ENCODE measurements around the gene GPRIN1. TPM values are rescaled to one million over a fixed set of nuclear protein-coding genes. Genes with fewer than 3 reads are reported as not detected.

GPRIN1 gene
- total RNA-seq, 6 experiments from 2014 or later, result 0.05 to 0.99 (median 0.30) TPM

DNA sequence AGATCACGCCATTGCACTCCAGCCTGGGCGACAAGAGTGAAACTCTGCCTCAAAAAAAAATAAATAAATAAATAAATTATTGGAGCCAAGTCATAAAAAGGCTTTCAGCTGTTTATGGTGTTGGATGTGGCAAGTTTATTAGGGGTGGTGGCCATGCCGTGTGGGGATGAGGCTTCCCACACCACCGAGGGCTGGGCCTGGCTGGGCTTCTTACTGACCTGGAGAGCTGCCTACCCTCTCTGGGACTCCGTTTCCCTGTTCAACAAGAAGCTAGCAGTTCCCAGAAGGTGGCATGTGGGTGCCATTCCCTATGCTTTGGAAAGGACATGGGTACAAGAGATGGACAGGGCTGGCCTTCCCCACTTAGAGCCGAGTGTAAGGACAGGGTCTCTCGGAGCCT, 22.6 kb downstream of the GPRIN1 start:
- intact Hi-C loops (cut with DNase I), result no loop called here
- 92% methylated on average over 6 of the region's 7 CpGs for WGBS (ENCODE audit: insufficient coverage, low coverage, low lambda C conversion rate, missing lambda C conversion rate)
- H3K36me3 ChIP-seq, result no peaks in the 10 kb centered on the region
- no peak for ATAC-seq
- TF ChIP-seq POLR2A (IDR thresholded peaks at IDR 0.05), result no peak
- TF ChIP-seq, protein P1, sequence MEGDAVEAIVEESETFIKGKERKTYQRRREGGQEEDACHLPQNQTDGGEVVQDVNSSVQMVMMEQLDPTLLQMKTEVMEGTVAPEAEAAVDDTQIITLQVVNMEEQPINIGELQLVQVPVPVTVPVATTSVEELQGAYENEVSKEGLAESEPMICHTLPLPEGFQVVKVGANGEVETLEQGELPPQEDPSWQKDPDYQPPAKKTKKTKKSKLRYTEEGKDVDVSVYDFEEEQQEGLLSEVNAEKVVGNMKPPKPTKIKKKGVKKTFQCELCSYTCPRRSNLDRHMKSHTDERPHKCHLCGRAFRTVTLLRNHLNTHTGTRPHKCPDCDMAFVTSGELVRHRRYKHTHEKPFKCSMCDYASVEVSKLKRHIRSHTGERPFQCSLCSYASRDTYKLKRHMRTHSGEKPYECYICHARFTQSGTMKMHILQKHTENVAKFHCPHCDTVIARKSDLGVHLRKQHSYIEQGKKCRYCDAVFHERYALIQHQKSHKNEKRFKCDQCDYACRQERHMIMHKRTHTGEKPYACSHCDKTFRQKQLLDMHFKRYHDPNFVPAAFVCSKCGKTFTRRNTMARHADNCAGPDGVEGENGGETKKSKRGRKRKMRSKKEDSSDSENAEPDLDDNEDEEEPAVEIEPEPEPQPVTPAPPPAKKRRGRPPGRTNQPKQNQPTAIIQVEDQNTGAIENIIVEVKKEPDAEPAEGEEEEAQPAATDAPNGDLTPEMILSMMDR (IDR thresholded peaks at IDR 0.05), result no peak
- peaks cover 0 to 3% (median 0%) of the 10 kb centered on the region in 4 donors for H3K9me3 ChIP-seq
- H3K4me1 ChIP-seq, result no peaks in the 10 kb centered on the region
- H3K27me3 ChIP-seq, result no peaks in the 10 kb centered on the region
- H3K4me3 ChIP-seq, result no peak overlapping the region
- no peak for DNase-seq
- no peak overlapping the region for H3K27ac ChIP-seq

DNA sequence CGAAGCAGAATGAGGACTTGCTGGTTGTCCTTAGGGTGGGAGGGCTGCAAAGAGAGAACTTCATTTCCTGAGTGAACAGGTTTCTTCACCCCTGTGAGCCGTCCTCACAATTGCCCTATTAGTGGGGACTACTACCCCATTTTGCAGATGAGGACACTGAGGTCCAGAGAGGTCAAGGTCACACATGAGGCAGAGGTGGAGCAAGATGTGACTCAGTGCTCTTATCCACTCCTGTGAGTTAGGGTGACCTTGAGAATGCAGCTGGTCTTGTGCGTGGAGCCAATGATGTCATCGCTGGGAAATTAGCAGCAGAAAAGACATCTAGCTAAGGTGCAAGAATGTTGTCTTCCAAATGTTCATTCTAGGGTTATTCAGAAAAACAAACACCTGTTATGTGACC, 26.9 kb downstream of the GPRIN1 start:
- no peaks in the 10 kb centered on the region for H3K27me3 ChIP-seq
- ATAC-seq (no peak), DNase-seq (no peak)
- TF ChIP-seq, protein P1 (IDR thresholded peaks at IDR 0.05), result no peak
- TF ChIP-seq POLR2A (IDR thresholded peaks at IDR 0.05), result no peak
- no peak overlapping the region for H3K27ac ChIP-seq
- intact Hi-C loops (cut with DNase I), result no loop called here
- H3K9me3 ChIP-seq, result peaks cover 0 to 3% (median 0%) of the 10 kb centered on the region in 4 donors
- 81% methylated on average over 4 of the region's 4 CpGs for WGBS (ENCODE audit: insufficient coverage, low coverage, low lambda C conversion rate, missing lambda C conversion rate)
- H3K4me1 ChIP-seq, result no peaks in the 10 kb centered on the region
- H3K4me3 ChIP-seq, result no peak overlapping the region
- H3K36me3 ChIP-seq, result no peaks in the 10 kb centered on the region

DNA sequence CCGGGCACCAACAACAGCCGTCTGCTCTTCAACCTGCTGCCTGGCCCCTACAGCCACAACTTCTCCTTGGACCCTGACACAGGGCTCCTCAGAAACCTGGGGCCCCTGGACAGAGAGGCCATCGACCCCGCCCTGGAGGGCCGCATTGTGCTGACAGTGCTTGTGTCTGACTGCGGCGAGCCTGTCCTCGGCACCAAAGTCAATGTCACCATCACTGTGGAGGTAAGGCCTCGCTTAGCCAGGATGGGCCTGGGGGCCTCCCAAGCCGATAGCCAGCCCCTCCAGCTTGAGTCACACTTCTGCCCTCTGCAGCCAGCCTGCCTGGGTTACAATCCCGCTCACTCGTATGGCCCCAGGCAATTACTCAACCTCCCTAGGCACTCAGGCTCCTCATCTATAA, 28.6 kb downstream of the GPRIN1 start:
- Histone ChIP-seq H3K36me3 (no peaks in the 10 kb centered on the region), H3K27me3 (no peaks in the 10 kb centered on the region), H3K4me3 (no peak overlapping the region), H3K27ac (no peak overlapping the region), H3K4me1 (no peaks in the 10 kb centered on the region), H3K9me3 (peaks cover 0 to 3% (median 0%) of the 10 kb centered on the region in 4 donors)
- no peak for ATAC-seq
- TF ChIP-seq POLR2A (IDR thresholded peaks at IDR 0.05), result no peak
- TF ChIP-seq, protein P1 (IDR thresholded peaks at IDR 0.05), result no peak
- 84% methylated on average over 3 of the region's 12 CpGs for WGBS (ENCODE audit: insufficient coverage, low coverage, low lambda C conversion rate, missing lambda C conversion rate)
- no peak for DNase-seq
- intact Hi-C loops (cut with DNase I), result no loop called here

DNA sequence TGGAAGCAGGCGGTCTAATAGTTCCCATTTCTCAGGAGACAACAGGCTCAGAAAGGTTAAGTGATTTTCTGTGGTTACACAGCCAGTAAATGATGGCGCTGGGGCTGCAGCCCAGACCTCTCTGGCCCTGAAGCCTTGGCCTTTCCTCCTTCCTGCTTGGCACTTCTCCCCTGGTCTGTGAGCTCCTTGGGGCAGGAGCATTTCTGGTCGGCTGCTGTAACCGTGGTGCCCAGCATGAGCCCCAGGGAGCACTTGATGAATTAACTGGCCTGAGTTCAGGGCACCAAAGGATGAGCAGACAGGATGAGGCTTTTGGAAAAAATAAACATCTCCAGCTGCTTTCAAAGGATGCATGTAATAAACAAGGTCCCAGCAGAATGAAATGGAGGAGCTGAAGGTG, 30.6 kb downstream of the GPRIN1 start:
- no peaks in the 10 kb centered on the region for H3K9me3 ChIP-seq
- H3K36me3 ChIP-seq, result no peaks in the 10 kb centered on the region
- no CpG with 5 or more reads among the region's 4 CpGs for WGBS (ENCODE audit: insufficient coverage, low coverage, low lambda C conversion rate, missing lambda C conversion rate)
- H3K27ac ChIP-seq, result no peak overlapping the region
- DNase-seq, result no peak
- H3K4me1 ChIP-seq, result no peaks in the 10 kb centered on the region
- no peak for ATAC-seq
- TF ChIP-seq, protein P1 (IDR thresholded peaks at IDR 0.05), result no peak
- TF ChIP-seq POLR2A (IDR thresholded peaks at IDR 0.05), result no peak
- H3K4me3 ChIP-seq, result no peak overlapping the region
- no peaks in the 10 kb centered on the region for H3K27me3 ChIP-seq
- intact Hi-C loops (cut with DNase I), result no loop called here

DNA sequence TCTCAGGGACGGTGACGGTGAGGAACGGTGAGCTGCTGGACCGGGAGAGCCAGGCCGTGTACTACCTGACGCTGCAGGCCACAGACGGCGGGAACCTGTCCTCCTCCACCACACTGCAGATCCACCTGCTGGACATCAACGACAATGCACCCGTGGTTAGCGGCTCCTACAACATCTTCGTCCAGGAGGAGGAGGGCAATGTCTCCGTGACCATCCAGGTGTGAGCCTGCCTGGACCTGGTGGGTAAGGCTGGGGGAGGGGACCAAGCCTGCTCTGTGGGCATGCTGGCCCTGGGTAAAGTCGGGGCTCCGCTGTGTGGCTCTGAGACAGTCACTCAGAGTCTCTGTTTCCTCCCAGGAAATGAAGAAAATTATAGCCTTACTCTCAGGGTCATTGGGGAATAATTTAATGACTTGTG, 31.6 kb downstream of the GPRIN1 start:
- DNase-seq, result no peak
- no CpG with 5 or more reads among the region's 15 CpGs for WGBS (ENCODE audit: insufficient coverage, low coverage, low lambda C conversion rate, missing lambda C conversion rate)
- TF ChIP-seq, protein P1 (IDR thresholded peaks at IDR 0.05), result peak in 2 of 4 donors; percentile 23 to 35
- no peak for TF ChIP-seq POLR2A (IDR thresholded peaks at IDR 0.05)
- ATAC-seq, result peak; percentile 49 to 73 (median 66)
- Histone ChIP-seq H3K27ac (no peak overlapping the region), H3K4me3 (no peak overlapping the region), H3K27me3 (no peaks in the 10 kb centered on the region), H3K9me3 (no peaks in the 10 kb centered on the region), H3K4me1 (no peaks in the 10 kb centered on the region), H3K36me3 (no peaks in the 10 kb centered on the region)
- intact Hi-C loops (cut with DNase I), result no loop called here

All from right lobe of liver (tissue), 6 donors.